ENCODE measurements around the gene TMEM178A. TPM values are rescaled to one million over a fixed set of nuclear protein-coding genes. Genes with fewer than 3 reads are reported as not detected.

TMEM178A gene
- polyA plus RNA-seq, 3 donors = 0.15 TPM; not detected in 2

- Histone ChIP-seq H3K27ac (ENCODE audit: low read depth in 1 of 2, low read length in 2 of 2) (no peak overlapping the region), H3K36me3 (replicated peaks in 1 of 2; ENCODE audit: control insufficient read depth in 1 of 2, insufficient read depth in 2 of 2, low read length in 2 of 2) (no peaks in the 10 kb centered on the region), H3K79me2 (ENCODE audit: insufficient read depth, low read length) (no peaks in the 10 kb centered on the region), H2AFZ (ENCODE audit: insufficient read depth, low read depth, low read length, poor library complexity, severe bottlenecking) (no peak overlapping the region), H3K4me1 (ENCODE audit: control insufficient read depth in 1 of 2, insufficient read depth in 2 of 2, low read length in 2 of 2) (no peaks in the 10 kb centered on the region), H3K9me3 (replicated peaks in 1 of 2; ENCODE audit: control insufficient read depth in 1 of 2, insufficient read depth in 1 of 2, low read length in 2 of 2) (peaks cover 0 to 6% of the 10 kb centered on the region in 2 donors), H3K27me3 (ENCODE audit: control insufficient read depth in 2 of 2, insufficient read depth in 2 of 2, low read length in 2 of 2) (peaks cover 19 to 22% of the 10 kb centered on the region in 2 donors), H3K4me3 (replicated peaks in 1 of 3; ENCODE audit: low read depth in 2 of 3, low read length in 3 of 3) (no peak overlapping the region), H4K20me1 (ENCODE audit: insufficient read depth, low read length) (no peaks in the 10 kb centered on the region), H3K9ac (ENCODE audit: insufficient read depth, low read length, poor library complexity, severe bottlenecking) (no peak overlapping the region), H3K4me2 (replicated peaks; ENCODE audit: extremely low read depth, low read length, poor library complexity, severe bottlenecking) (no peak overlapping the region)
- no peak for TF ChIP-seq CTCF (IDR thresholded peaks at IDR 0.05)
- Mint-ChIP-seq H3K27ac (peak overlapping the region in 1 of 7 donors; percentile 8), H3K9me3 (peaks cover 0 to 14% (median 6%) of the 10 kb centered on the region in 7 donors), H3K36me3 (peaks cover 0 to 3% of the 10 kb centered on the region in 2 donors), H3K4me3 (no peak overlapping the region), H3K27me3 (ENCODE audit: low read depth in 3 of 3) (peaks cover 10 to 22% (median 16%) of the 10 kb centered on the region in 3 donors), H3K4me1 (peaks cover 1% of the 10 kb centered on the region)
- 100% methylated on average over 1 of the region's 3 CpGs for WGBS (ENCODE audit: insufficient coverage)
- DNase-seq = no peak
- intact Hi-C loops (cut with micrococcal nuclease) = no loop called here
Measured at GRCh38 chr2:39659765-39660611, 5.7 kb upstream of the TMEM178A start.

- no peaks in the 10 kb centered on the region for H3K79me2 ChIP-seq (ENCODE audit: insufficient read depth, low read length)
- H3K4me1 Mint-ChIP-seq = peaks cover 5% of the 10 kb centered on the region
- 83% methylated on average over 1 of the region's 3 CpGs for WGBS (ENCODE audit: insufficient coverage)
- peaks cover 15 to 29% (median 21%) of the 10 kb centered on the region in 3 donors for H3K27me3 Mint-ChIP-seq (ENCODE audit: low read depth in 3 of 3)
- no peak overlapping the region for H3K27ac ChIP-seq (ENCODE audit: low read depth in 1 of 2, low read length in 2 of 2)
- peaks cover 0 to 3% of the 10 kb centered on the region in 2 donors for H3K36me3 Mint-ChIP-seq
- H3K4me3 ChIP-seq (replicated peaks in 1 of 3; ENCODE audit: low read depth in 2 of 3, low read length in 3 of 3) = no peak overlapping the region
- no peak overlapping the region for H3K4me3 Mint-ChIP-seq
- peaks cover 0 to 9% of the 10 kb centered on the region in 2 donors for H3K9me3 ChIP-seq (replicated peaks in 1 of 2; ENCODE audit: control insufficient read depth in 1 of 2, insufficient read depth in 1 of 2, low read length in 2 of 2)
- intact Hi-C loops (cut with micrococcal nuclease) = no loop called here
- no peaks in the 10 kb centered on the region for H3K4me1 ChIP-seq (ENCODE audit: control insufficient read depth in 1 of 2, insufficient read depth in 2 of 2, low read length in 2 of 2)
- TF ChIP-seq CTCF (IDR thresholded peaks at IDR 0.05) = no peak
- no peaks in the 10 kb centered on the region for H3K36me3 ChIP-seq (replicated peaks in 1 of 2; ENCODE audit: control insufficient read depth in 1 of 2, insufficient read depth in 2 of 2, low read length in 2 of 2)
- no peak overlapping the region for H3K9ac ChIP-seq (ENCODE audit: insufficient read depth, low read length, poor library complexity, severe bottlenecking)
- DNase-seq = no peak
- H3K27me3 ChIP-seq (ENCODE audit: control insufficient read depth in 2 of 2, insufficient read depth in 2 of 2, low read length in 2 of 2) = peaks cover 24 to 27% of the 10 kb centered on the region in 2 donors
- no peak overlapping the region for H2AFZ ChIP-seq (ENCODE audit: insufficient read depth, low read depth, low read length, poor library complexity, severe bottlenecking)
- H4K20me1 ChIP-seq (ENCODE audit: insufficient read depth, low read length) = no peaks in the 10 kb centered on the region
- no peak overlapping the region for H3K4me2 ChIP-seq (replicated peaks; ENCODE audit: extremely low read depth, low read length, poor library complexity, severe bottlenecking)
- peaks cover 0 to 8% (median 4%) of the 10 kb centered on the region in 7 donors for H3K9me3 Mint-ChIP-seq
- H3K27ac Mint-ChIP-seq = no peak overlapping the region
Measured at GRCh38 chr2:39660612-39661236, 5.0 kb upstream of the TMEM178A start.
